HG03103 (cell line): ENCODE results near the gene RAB6B.

Source experiments
- ATAC-seq: cut with Tn5 transposase; IDR thresholded peaks from one replicate; pipeline ENCODE4 v1.9.1; 2021; ENCODE audit warnings: low read depth; ENCODE audit not compliant: unreplicated experiment

Gene RAB6B

GRCh38 chr3:133838916-133839800 is 56.5 kb downstream of the RAB6B start:
- ATAC-seq, result no peak

GRCh38 chr3:133838296-133838789 is 57.3 kb downstream of the RAB6B start:
- ATAC-seq, result no peak

- ATAC-seq, result no peak
Measured at GRCh38 chr3:133837487-133838295, 58.0 kb downstream of the RAB6B start.

- ATAC-seq, result no peak
Measured at GRCh38 chr3:133836497-133837158, 59.1 kb downstream of the RAB6B start.

DNA sequence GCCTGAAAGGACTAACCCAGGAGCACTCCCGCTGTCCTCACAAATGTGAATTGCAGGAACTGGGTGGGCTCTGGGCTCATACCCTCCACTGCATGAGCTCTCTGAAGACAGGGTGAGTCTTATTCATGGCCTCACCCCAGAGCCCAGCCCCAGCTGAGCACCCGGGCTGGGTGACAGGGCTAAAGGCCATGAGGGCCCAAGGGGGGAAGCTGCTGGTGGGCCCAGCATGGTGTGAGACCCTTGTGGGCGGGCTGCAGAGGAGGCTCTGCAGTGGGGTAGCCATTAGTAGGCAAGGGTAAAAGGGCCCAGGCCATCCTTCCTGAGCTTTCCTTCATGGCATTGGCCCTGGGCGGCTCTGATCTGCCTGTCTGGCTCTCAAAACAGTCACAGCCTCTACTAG is 59.7 kb downstream of the RAB6B start:
- no peak for ATAC-seq

DNA sequence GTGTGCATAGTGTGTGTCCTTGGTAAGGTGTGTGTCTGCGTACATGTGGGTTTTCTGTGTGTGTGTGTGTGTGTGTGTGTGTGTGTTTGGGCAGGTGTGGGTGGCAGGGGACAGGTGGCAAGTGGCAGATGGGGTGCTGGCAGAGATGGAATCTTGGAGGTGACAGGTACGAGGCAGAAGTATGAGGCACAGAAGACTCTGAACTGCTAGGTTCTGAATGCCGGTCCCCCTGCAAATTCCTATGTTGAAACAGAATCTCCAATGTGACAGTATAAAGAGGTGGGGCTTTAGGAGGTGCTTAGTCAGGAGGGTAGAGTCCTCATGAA is 60.3 kb downstream of the RAB6B start:
- ATAC-seq, result no peak

DNA sequence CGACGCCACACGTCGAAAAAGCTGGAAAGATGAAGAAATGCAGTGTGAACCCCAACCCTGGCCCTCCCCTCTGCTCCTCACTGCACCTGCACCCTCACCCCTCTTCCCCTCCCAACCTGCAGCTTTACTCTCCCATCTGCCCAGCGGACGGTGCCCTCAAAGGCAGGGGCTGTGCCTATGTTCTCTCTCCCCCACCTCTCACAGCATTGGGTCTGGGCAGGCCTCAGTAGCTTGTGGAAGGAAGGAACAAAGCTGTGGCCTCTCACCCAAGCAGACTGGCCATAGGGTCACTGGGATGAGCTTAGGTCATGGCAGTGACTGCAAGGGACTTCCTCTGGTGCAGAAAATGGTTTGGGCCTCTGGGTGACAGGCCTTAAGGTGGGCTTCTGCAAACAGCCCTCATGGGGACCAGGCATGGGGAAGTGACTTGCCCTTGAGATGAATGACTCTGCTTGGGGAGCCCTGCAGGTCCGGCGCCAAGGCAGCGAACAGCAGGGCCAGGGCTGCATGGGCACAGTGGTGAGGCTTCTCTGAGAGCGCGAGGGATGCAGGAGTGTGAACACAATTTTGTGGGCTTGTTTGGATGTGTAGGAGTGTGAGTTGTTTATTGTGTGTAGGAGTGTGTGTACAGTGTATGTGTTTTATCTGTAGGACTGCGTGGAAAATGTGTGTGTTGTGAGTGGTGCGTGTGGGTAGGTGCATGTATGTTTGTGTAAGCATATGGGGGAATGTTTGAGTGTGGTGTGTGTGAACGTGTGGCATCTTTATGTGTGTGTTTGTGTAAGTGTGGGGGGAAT is 60.9 kb downstream of the RAB6B start:
- no peak for ATAC-seq

- no peak for ATAC-seq
Measured at GRCh38 chr3:133833880-133834620, 61.6 kb downstream of the RAB6B start.

GRCh38 chr3:133833267-133833666 is 62.4 kb downstream of the RAB6B start:
- ATAC-seq, result no peak

DNA sequence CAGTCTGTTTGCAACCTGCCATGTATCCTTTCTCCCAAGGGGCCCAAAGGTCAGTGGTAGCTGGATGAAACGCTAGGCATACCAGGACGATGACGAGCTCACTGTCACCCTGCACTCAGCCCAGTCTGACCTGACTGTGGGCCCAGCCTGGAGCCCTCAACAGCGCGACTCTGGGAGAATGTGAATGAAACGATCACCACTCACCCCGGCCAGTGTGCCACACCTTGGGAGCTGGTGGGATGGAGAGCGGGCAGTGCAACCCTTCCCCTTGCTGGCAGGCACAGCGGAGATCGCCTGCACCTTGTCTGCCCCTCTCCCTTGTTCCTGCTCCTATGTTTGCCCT is 62.9 kb downstream of the RAB6B start:
- ATAC-seq, result no peak

GRCh38 chr3:133831966-133832801 is 63.5 kb downstream of the RAB6B start:
- no peak for ATAC-seq

GRCh38 chr3:133830071-133830470 is 65.6 kb downstream of the RAB6B start:
- no peak for ATAC-seq

GRCh38 chr3:133829310-133829707 is 66.4 kb downstream of the RAB6B start:
- ATAC-seq, result no peak

- ATAC-seq, result no peak
Measured at GRCh38 chr3:133828576-133829309, 66.9 kb downstream of the RAB6B start.

- ATAC-seq, result no peak
Measured at GRCh38 chr3:133827684-133828083, 68.0 kb downstream of the RAB6B start.

- ATAC-seq, result no peak
Measured at GRCh38 chr3:133827136-133827535, 68.5 kb downstream of the RAB6B start.

DNA sequence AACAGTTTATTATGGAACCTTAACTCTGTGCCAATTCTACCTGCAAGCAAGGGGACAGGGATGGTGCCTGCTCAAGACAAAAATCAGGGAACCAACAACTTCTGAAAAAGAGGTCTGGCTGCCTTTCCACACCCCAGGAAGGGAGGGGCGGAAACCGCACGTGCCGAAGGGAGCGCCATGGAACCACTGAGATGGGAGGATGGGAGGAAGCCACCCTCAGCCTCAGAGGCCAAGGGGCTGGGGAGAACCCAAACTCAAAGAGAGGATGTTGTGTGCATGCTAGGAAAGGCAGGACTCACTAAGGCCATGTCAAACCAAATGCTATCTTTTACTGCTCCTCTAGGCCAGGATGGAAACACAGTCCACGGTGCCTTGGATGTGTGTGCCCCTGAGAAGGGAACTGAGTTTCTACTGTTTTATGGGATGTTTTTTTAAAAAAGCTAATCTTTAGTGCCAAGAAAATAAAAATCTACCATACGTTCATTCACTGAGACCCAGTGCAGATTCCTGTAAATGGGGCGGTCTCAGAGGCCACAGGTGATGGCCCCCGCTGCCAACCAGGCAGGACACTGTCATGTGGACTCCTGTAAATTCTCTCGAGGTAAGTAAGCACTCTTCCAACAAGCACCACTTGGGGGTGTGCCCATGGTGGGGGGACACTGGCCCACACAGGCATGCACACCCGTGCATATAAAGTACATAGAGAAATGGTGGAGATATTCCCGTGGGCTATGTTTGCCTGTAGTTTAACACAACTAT is 69.5 kb downstream of the RAB6B start:
- no peak for ATAC-seq
